Myocyte (in vitro differentiated cells): Measurements from ENCODE around the gene RALY. TPM values are rescaled to one million over a fixed set of nuclear protein-coding genes. Genes with fewer than 3 reads are reported as not detected.

Experiments
- DNase-seq: peaks from one replicate; pipeline ENCODE4 v3.0.0-alpha.2; 2012; ENCODE audit warnings: low read depth
- total RNA-seq: library from RNA; depleted of rRNA; stranded (reverse); fragments of >200 nt; gene quantifications from 2 replicates; pipeline ENCODE4 v1.2.3, GENCODE V29; 2014

The RALY gene
- total RNA-seq, 1 donor from 2014 or later, result 136 TPM

GRCh38 chr20:34102342-34102741, 108.6 kb downstream of the RALY start:
- DNase-seq, result no peak

- DNase-seq, result no peak
Observed at GRCh38 chr20:34104059-34104458, 110.3 kb downstream of the RALY start.

GRCh38 chr20:34105978-34106675, 112.4 kb downstream of the RALY start:
- no peak for DNase-seq

GRCh38 chr20:34108616-34109174, 115.0 kb downstream of the RALY start:
- DNase-seq, result no peak

- no peak for DNase-seq
Observed at GRCh38 chr20:34109442-34109841, 115.7 kb downstream of the RALY start.

GRCh38 chr20:34110025-34110744, 116.5 kb downstream of the RALY start:
- DNase-seq, result no peak

GRCh38 chr20:34110745-34111641, 117.3 kb downstream of the RALY start:
- DNase-seq, result peak; percentile 10

GRCh38 chr20:34111702-34112599, 118.2 kb downstream of the RALY start, which contains the start of gene EIF2S2:
TSS of gene EIF2S2 (minus strand) at chr20:34112243. CDS start at chr20:34112110, 133 bp downstream.
- DNase-seq, result peak; percentile 98

GRCh38 chr20:34112600-34113101, 118.9 kb downstream of the RALY start:
- peak; percentile 53 for DNase-seq

GRCh38 chr20:34114809-34115208, 121.1 kb downstream of the RALY start:
- DNase-seq, result no peak

GRCh38 chr20:34115232-34115631, 121.5 kb downstream of the RALY start:
- no peak for DNase-seq

GRCh38 chr20:34120213-34120612, 126.5 kb downstream of the RALY start:
- DNase-seq, result no peak

GRCh38 chr20:34122274-34122980, 128.7 kb downstream of the RALY start:
- DNase-seq, result no peak

- no peak for DNase-seq
Observed at GRCh38 chr20:34123309-34123708, 129.6 kb downstream of the RALY start.

- no peak for DNase-seq
Observed at GRCh38 chr20:34124469-34125249, 130.9 kb downstream of the RALY start.

- no peak for DNase-seq
Observed at GRCh38 chr20:34127792-34128191, 134.1 kb downstream of the RALY start.

- peak; percentile 83 for DNase-seq
Observed at GRCh38 chr20:34129518-34130162, 135.9 kb downstream of the RALY start.

GRCh38 chr20:34131491-34131890, 137.8 kb downstream of the RALY start:
- no peak for DNase-seq
